Common myeloid progenitor, CD34-positive (primary cell): ENCODE data around the gene WNT7A.

ENCODE experiments used
- CTCF ChIA-PET: fragments of 350-600 bp; sonication (Branson Sonifier 250); formaldehyde crosslinking; loops from one replicate; lab custom pipeline; 2021; ENCODE audit warnings: antibody characterized with exemption; lab: Charles Lee
- POLR2A ChIA-PET: fragments of 350-600 bp; sonication (Branson Sonifier 250); formaldehyde crosslinking; loops from one replicate; lab custom pipeline; 2021; ENCODE audit warnings: antibody characterized with exemption; lab: Charles Lee
- DNase-seq, 3 donors: peaks; one replicate each; pipeline versions ENCODE4 v3.0.0 to v3.0.0-alpha.2; 2013
- H3K27ac ChIP-seq, 2 experiments: 1 replicate in 1 of 2; 2 replicates in 1 of 2; pipeline ENCODE4 v1.7.0; 2013; ENCODE audit warnings: inconsistent platforms in 2 of 2, low read length in 2 of 2, mild to moderate bottlenecking in 2 of 2, low read depth in 1 of 2, moderate library complexity in 1 of 2; ENCODE audit not compliant: severe bottlenecking in 2 of 2, insufficient read depth in 1 of 2, poor library complexity in 1 of 2
- H3K27me3 ChIP-seq, 5 experiments: replicated peaks in 2 of 5; 1 replicate in 3 of 5; 2 replicates in 2 of 5; pipeline versions ENCODE4 v1.6.1 to v1.7.0; 2013; ENCODE audit warnings: low read length in 4 of 5, mild to moderate bottlenecking in 2 of 5, moderate library complexity in 2 of 5, inconsistent platforms in 1 of 5; ENCODE audit not compliant: insufficient read depth in 5 of 5, control insufficient read depth in 4 of 5
- H3K36me3 ChIP-seq, 4 experiments: 1 replicate in 2 of 4; 2 replicates in 2 of 4; pipeline versions ENCODE4 v1.6.1 to v1.7.0; 2013; ENCODE audit warnings: low read length in 3 of 4, control low read depth in 1 of 4, mild to moderate bottlenecking in 1 of 4; ENCODE audit not compliant: control insufficient read depth in 4 of 4, insufficient read depth in 4 of 4
- H3K4me1 ChIP-seq, 4 experiments: 1 replicate in 3 of 4; 2 replicates in 1 of 4; pipeline versions ENCODE4 v1.6.1 to v1.7.1; 2013; ENCODE audit warnings: low read length in 3 of 4, mild to moderate bottlenecking in 3 of 4, control low read depth in 1 of 4, inconsistent platforms in 1 of 4, moderate library complexity in 1 of 4; ENCODE audit not compliant: control insufficient read depth in 4 of 4, insufficient read depth in 4 of 4; ENCODE audit errors: control extremely low read depth in 1 of 4
- H3K4me3 ChIP-seq, 7 experiments: 1 replicate in 4 of 7; 2 replicates in 3 of 7; pipeline versions ENCODE4 v1.5.1 to v1.7.0; 2013; ENCODE audit warnings: mild to moderate bottlenecking in 7 of 7, low read length in 6 of 7, moderate library complexity in 6 of 7, inconsistent platforms in 2 of 7, low read depth in 2 of 7, control low read depth in 1 of 7; ENCODE audit not compliant: insufficient read depth in 4 of 7, control insufficient read depth in 1 of 7; ENCODE audit errors: extremely low read depth in 1 of 7
- H3K9me3 ChIP-seq, 5 experiments: 1 replicate in 4 of 5; 2 replicates in 1 of 5; pipeline versions ENCODE4 v1.6.1 to v1.7.1; 2013; ENCODE audit warnings: low read length in 4 of 5, mild to moderate bottlenecking in 2 of 5, inconsistent platforms in 1 of 5, low read depth in 1 of 5, moderate library complexity in 1 of 5; ENCODE audit not compliant: control insufficient read depth in 4 of 5, insufficient read depth in 2 of 5; ENCODE audit errors: control extremely low read depth in 1 of 5
- WGBS: methylation state at CpG from one replicate; pipeline ENCODE4 v1.1.5; 2013; ENCODE audit not compliant: insufficient coverage; 5-methylcytosine and 5-hydroxymethylcytosine counted together

The WNT7A gene

GRCh38 chr3:13898346-13898745 lies 18.5 kb upstream of the WNT7A start:
- Histone ChIP-seq H3K36me3 (no peaks in the 10 kb centered on the region), H3K4me3 (no peak overlapping the region), H3K9me3 (peaks cover 5 to 32% (median 7%) of the 10 kb centered on the region in 5 experiments), H3K27ac (no peak overlapping the region), H3K27me3 (peaks cover 0 to 5% (median 0%) of the 10 kb centered on the region in 5 experiments), H3K4me1 (peaks cover 6 to 18% (median 17%) of the 10 kb centered on the region in 4 experiments)
- WGBS: 94% methylated on average over 2 of the region's 3 CpGs
- no peak for DNase-seq
- CTCF ChIA-PET: interaction anchor here (1.2 to 5.1 kb wide), 6 partner anchors 12 to 569 kb away, joined by 3 to 41 read pairs (median 12); partner anchors contain the start of genes CHCHD4 and TMEM43
- POLR2A ChIA-PET: no interaction called here

DNA sequence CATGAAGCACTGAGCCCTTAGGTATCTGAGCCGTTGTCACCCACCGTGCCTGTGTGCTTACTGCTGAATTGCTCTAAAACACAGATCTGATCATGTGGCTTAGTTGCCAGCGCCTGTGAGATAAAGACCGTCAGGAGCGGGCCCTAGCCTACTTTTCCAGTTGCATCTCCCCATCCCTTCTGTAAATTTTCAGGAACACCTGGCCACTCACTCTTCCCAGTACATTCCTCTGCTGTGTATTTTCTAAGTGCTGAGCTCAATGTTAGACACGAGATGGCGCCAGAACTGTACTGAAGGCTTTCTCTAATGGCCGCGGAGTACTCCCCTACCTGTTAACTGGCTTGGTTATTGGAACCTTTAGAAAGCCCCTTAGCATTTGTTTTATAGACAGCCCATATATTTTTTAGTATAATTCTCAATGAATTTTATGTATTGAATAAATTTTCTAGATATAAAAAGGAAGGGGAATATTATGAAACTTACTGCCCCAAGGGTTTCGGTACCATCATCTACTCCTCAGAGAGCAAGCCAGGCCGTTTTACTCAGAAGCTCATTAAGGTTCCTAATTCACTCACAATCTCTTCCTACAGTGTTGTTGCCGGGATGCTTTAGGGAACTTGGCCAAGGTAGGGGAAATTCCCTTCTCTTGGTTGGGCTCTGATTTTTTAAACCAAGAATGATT lies 16.7 kb upstream of the WNT7A start:
- ChIA-PET POLR2A (no interaction called here), CTCF (interaction anchor here (0.5 to 5.1 kb wide), 27 partner anchors 9 to 740 kb away, joined by 3 to 41 read pairs (median 4); partner anchors contain the start of genes CHCHD4 and TMEM43)
- Histone ChIP-seq H3K27ac (no peak overlapping the region), H3K36me3 (no peaks in the 10 kb centered on the region), H3K9me3 (peaks cover 0 to 21% (median 3%) of the 10 kb centered on the region in 5 experiments), H3K4me3 (peak overlapping the region in 6 of 7 experiments; percentile 53 to 89 (median 72)), H3K27me3 (peaks cover 0 to 5% (median 0%) of the 10 kb centered on the region in 5 experiments), H3K4me1 (peaks cover 6 to 25% (median 17%) of the 10 kb centered on the region in 4 experiments)
- peak; percentile 76 to 85 (median 84) for DNase-seq
- 14% methylated on average over 7 of the region's 12 CpGs for WGBS

DNA sequence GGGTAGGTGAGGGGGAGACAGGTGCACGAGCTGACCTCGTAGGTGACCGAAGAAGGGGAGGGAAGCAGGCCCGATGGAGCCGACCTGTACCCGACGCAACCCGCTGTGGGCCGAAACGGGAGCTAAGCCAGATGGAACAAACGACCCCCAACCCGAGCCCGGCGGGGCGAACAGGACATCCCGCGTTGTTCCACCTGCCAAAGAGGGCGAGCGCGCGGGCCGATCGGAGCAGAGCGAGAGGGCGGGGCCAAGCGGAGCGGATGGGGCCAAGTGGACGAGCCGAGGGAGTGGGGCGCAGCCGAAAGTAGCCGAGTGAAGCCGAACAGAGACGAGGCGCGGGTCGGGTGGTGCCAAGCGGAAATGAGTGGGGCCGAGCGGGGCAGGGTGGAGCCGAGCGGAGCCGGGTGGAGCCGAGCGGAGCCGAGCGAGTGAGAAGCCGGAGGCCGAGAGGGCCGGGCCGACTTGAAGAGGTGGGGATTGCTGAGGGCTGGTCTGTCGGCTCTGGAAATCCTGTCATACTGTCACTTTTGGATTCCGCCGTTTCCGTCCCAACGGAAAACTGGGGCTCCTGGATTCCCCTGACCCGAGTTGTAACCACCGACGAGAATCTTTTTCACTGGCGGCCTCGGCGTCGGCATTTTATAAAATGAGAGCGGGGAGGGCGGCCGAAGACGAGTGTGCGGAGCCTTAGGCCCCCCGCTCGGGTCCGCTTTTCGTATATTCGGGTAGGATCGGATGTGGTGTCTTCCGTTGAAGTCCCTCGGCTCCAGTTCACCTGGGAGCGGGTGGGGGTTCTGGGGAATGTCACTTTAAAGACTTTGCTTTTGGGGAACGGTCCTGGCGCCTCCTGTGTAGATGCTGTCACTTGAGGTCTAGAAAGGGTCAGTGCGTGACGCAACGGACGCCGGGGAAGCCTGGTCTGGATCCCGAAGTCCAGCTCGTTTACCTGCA lies 15.6 kb upstream of the WNT7A start:
- Histone ChIP-seq H3K4me3 (peak overlapping the region; percentile 53 to 89 (median 68)), H3K4me1 (peaks cover 12 to 37% (median 25%) of the 10 kb centered on the region in 4 experiments), H3K36me3 (no peaks in the 10 kb centered on the region), H3K27me3 (peaks cover 0 to 5% (median 0%) of the 10 kb centered on the region in 5 experiments), H3K9me3 (peaks cover 0 to 13% (median 0%) of the 10 kb centered on the region in 5 experiments), H3K27ac (peak overlapping the region; percentile 76 to 82)
- whole genome bisulfite sequencing: 3% methylated on average over 70 of the region's 86 CpGs
- DNase-seq: peak; percentile 91 to 95 (median 95)
- ChIA-PET CTCF (interaction anchor here (0.8 to 5.1 kb wide), 14 partner anchors 9 to 653 kb away, joined by 3 to 41 read pairs (median 6); partner anchors contain the start of genes CHCHD4 and TMEM43), POLR2A (interaction anchor here (0.6 to 0.8 kb wide), 2 partner anchors 283 to 645 kb away, joined by 3 read pairs; partner anchors contain the start of genes GRIP2 and LSM3)

DNA sequence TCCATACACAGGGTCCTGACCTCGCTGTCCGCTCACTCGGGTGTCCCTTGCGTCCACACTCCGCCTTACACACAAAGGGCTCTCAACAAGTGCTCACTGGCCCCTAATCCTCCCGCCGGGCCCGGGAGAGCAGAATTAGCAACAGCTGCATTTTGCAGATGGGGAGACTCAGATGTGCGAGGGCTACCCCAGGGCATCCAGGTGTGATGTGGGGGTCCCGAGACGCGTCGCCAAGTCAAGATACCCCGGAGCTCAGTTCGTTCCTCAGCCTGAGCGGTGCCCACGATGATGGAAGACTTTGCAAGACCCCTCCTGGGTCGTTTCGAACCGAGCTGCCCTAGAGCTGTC lies 14.9 kb upstream of the WNT7A start:
- Histone ChIP-seq H3K27ac (no peak overlapping the region), H3K4me3 (peak overlapping the region; percentile 32 to 89 (median 67)), H3K9me3 (peaks cover 0 to 9% (median 0%) of the 10 kb centered on the region in 5 experiments), H3K4me1 (peaks cover 12 to 43% (median 30%) of the 10 kb centered on the region in 4 experiments), H3K27me3 (peaks cover 0 to 6% (median 0%) of the 10 kb centered on the region in 5 experiments), H3K36me3 (no peaks in the 10 kb centered on the region)
- POLR2A ChIA-PET: interaction anchor here (0.6 to 0.8 kb wide), 2 partner anchors 284 to 645 kb away, joined by 3 read pairs; partner anchors contain the start of genes GRIP2 and LSM3
- WGBS: 81% methylated on average over 14 of the region's 20 CpGs
- DNase-seq: no peak
- CTCF ChIA-PET: interaction anchor here (1.0 to 5.1 kb wide), 4 partner anchors 9 to 301 kb away, joined by 3 to 41 read pairs (median 13); no protein-coding TSS in a partner anchor

DNA sequence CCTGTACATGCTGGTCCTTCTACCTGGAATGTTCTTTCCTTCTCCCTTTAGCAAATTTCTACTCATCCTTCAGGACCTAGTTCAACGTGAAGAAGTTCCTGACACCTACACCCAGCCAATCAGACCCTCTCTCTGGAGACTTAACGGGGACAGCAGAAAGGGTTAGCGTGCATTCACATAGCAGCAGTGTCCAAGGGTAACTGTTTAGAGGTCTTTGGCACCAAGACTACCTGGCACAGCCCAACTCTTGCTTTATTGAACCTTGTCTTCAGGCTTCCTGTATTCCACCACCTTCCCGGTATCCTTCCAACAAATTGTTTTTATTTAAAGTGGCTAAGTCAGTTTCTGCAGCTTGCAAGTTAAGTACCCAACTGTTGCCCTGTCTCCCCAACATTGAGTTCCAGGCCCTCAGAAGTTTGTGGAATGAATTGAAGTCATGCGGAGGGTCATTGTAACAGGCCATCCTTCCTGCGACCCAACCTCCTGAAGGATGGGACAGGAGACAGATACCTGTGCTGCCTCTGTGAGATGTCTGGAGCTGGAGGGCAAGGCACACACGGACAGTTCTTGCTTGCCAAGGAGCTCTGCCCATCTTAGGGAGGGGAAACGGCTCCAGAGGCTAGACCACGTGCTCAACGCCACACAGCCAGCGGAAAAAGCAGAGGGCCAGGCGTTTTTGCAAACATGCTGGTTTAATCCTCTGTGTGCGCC lies 14.4 kb upstream of the WNT7A start:
- no peaks in the 10 kb centered on the region for H3K36me3 ChIP-seq
- H3K4me1 ChIP-seq: peaks cover 12 to 46% (median 31%) of the 10 kb centered on the region in 4 experiments
- H3K27ac ChIP-seq: no peak overlapping the region
- CTCF ChIA-PET: interaction anchor here (1.0 to 5.1 kb wide), 3 partner anchors 8 to 301 kb away, joined by 3 to 41 read pairs (median 23); no protein-coding TSS in a partner anchor
- no peak for DNase-seq
- 95% methylated on average over 12 of the region's 13 CpGs for WGBS
- H3K9me3 ChIP-seq: peaks cover 0 to 5% (median 0%) of the 10 kb centered on the region in 5 experiments
- POLR2A ChIA-PET: no interaction called here
- peaks cover 0 to 6% (median 0%) of the 10 kb centered on the region in 5 experiments for H3K27me3 ChIP-seq
- H3K4me3 ChIP-seq: no peak overlapping the region

- no peak overlapping the region for H3K4me3 ChIP-seq
- POLR2A ChIA-PET: interaction anchor here (0.6 kb wide), 2 partner anchors 17 to 1315 kb away, joined by 3 read pairs; no protein-coding TSS in a partner anchor
- no peak for DNase-seq
- 86% methylated on average over 2 of the region's 2 CpGs for whole genome bisulfite sequencing
- CTCF ChIA-PET: interaction anchor here (3.7 to 14.1 kb wide), 2 partner anchors 11 to 234 kb away, joined by 22 to 338 read pairs; partner anchors contain the start of gene WNT7A
- peaks cover 0 to 5% (median 0%) of the 10 kb centered on the region in 5 experiments for H3K9me3 ChIP-seq
- peaks cover 0 to 4% (median 0%) of the 10 kb centered on the region in 5 experiments for H3K27me3 ChIP-seq
- H3K36me3 ChIP-seq: no peaks in the 10 kb centered on the region
- H3K27ac ChIP-seq: no peak overlapping the region
- H3K4me1 ChIP-seq: peaks cover 12 to 46% (median 31%) of the 10 kb centered on the region in 4 experiments
Measured at GRCh38 chr3:13892304-13892703, 12.4 kb upstream of the WNT7A start.
